RWPE1 (cell line): ENCODE measurements around the gene ITGAE.

Experiments
- CTCF ChIA-PET: fragments of 350-600 bp; sonication (Branson Sonifier 250); formaldehyde crosslinking; extraction: SDS; loops from one replicate; lab custom pipeline; 2021; lab: Yijun Ruan, JAX
- POLR2A ChIA-PET: fragments of 400-600 bp; formaldehyde crosslinking; extraction: SDS; loops from one replicate; lab custom pipeline; 2020; ENCODE audit warnings: antibody characterized with exemption; ENCODE audit not compliant: low non-redundant PET; lab: Yijun Ruan, JAX
- DNase-seq: peaks from one replicate; pipeline ENCODE4 v3.0.0; 2012; ENCODE audit warnings: low spot score
- H3K27ac ChIP-seq: fragments of 450-650 bp; 2 replicates; pipeline ENCODE4 v1.5.1; 2017
- TF ChIP-seq, protein P1 (sequence below): fragments of 450-650 bp; conservative IDR thresholded peaks from 2 replicates; pipeline ENCODE4 v1.5.1; 2017; ENCODE audit warnings: low read depth, mild to moderate bottlenecking

ITGAE gene

GRCh38 chr17:3751836-3752235, 49.2 kb downstream of the ITGAE start:
- ChIA-PET POLR2A (no interaction called here), CTCF (interaction anchor here (0.7 to 1.1 kb wide), 2 partner anchors 14 to 384 kb away, joined by 3 to 4 read pairs; no protein-coding TSS in a partner anchor)
- TF ChIP-seq, protein P1, sequence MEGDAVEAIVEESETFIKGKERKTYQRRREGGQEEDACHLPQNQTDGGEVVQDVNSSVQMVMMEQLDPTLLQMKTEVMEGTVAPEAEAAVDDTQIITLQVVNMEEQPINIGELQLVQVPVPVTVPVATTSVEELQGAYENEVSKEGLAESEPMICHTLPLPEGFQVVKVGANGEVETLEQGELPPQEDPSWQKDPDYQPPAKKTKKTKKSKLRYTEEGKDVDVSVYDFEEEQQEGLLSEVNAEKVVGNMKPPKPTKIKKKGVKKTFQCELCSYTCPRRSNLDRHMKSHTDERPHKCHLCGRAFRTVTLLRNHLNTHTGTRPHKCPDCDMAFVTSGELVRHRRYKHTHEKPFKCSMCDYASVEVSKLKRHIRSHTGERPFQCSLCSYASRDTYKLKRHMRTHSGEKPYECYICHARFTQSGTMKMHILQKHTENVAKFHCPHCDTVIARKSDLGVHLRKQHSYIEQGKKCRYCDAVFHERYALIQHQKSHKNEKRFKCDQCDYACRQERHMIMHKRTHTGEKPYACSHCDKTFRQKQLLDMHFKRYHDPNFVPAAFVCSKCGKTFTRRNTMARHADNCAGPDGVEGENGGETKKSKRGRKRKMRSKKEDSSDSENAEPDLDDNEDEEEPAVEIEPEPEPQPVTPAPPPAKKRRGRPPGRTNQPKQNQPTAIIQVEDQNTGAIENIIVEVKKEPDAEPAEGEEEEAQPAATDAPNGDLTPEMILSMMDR = no peak
- no peak for DNase-seq
- H3K27ac ChIP-seq = no peak overlapping the region

DNA sequence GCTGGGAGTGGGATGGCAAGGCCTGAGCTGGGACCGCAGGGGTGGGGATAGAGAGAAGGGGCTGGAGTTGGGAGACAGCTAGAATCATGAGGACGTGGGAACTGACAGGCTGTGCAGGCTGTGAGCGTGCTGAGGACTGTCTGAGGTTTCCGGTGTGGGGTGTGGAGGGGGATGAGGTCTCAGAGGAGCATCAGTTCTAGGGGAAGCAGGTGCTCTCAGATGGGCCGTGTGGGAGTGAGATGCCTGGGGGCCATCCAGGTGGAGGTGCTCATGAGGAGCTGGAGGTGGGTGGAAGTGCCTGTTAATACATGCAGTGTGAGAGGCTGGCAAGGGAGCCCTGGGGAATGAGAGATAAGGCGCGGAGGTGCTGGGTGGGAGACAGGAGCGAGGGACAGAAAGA, 50.1 kb downstream of the ITGAE start:
- H3K27ac ChIP-seq = no peak overlapping the region
- CTCF ChIA-PET = interaction anchor here (0.6 to 2.0 kb wide), 2 partner anchors 13 to 1331 kb away, joined by 5 to 13 read pairs; no protein-coding TSS in a partner anchor
- POLR2A ChIA-PET = no interaction called here
- TF ChIP-seq, protein P1 = no peak
- no peak for DNase-seq

DNA sequence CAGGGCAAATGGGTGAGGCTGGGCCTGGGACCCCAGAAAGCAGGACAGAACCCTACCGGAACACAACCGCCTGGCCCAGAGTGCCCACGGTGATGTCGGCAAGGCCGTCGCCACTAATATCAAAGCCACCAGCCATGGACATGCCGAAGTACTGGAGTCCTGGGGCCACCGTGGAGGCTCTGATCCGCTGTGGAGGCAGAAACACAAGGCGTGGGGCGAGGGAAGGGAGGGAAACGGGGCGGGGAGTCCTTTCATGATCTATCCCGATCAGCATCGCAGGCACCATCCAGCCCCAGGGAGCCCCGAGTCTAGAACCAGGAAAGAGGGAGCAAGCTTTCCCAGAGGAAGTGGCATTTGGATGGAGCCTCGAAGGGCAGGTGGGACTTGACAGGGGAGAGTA, 50.7 kb downstream of the ITGAE start:
- TF ChIP-seq, protein P1 = no peak
- no peak for DNase-seq
- ChIA-PET POLR2A (no interaction called here), CTCF (interaction anchor here (0.6 to 2.0 kb wide), 3 partner anchors 12 to 1331 kb away, joined by 3 to 13 read pairs (median 5); no protein-coding TSS in a partner anchor)
- no peak overlapping the region for H3K27ac ChIP-seq

- no peak overlapping the region for H3K27ac ChIP-seq
- ChIA-PET CTCF (no interaction called here), POLR2A (no interaction called here)
- TF ChIP-seq, protein P1 = no peak
- DNase-seq = no peak
Observed at GRCh38 chr17:3748576-3748975, 52.4 kb downstream of the ITGAE start.

DNA sequence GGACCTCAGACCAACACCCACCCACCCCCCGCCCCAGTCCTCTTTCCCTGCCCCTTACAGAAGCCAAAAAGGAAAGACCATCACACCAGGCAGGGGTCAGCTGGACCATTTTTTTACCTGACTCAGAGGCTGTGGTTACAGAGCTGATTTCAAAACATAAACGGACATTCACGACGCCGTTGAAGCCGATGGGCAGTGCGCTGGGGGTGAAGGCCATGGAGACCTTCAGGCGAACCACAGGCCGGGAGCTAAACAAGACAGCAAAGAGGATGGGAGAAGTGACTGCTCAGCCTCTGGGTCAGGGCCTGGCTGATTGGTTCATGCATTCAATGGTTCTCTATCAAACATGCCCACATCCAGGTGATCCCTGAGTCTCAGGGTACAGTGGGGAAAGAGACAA, 53.2 kb downstream of the ITGAE start:
- no peak overlapping the region for H3K27ac ChIP-seq
- no peak for DNase-seq
- ChIA-PET POLR2A (no interaction called here), CTCF (interaction anchor here (1.6 kb wide), 1 partner anchor 9 kb away, joined by 5 read pairs; no protein-coding TSS in a partner anchor)
- TF ChIP-seq, protein P1 = no peak

DNA sequence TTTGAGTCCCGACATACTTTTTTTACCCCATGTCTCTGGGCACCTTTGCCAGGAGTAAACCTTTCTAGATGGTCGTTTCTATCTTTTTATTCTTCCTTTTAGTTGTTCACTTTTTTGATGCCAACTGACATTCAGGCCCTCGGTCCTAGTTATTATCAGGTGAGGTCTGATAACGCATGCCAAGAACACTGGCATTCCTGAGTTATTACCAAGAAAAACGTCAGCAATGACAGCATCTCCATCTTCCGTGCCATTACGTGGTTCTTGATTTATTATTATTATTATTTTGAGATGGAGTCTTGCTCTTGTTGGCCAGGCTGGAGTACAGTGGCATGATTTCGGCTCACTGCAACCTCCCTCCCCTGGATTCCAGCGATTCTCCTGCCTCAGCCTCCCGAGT, 55.9 kb downstream of the ITGAE start:
- no peak overlapping the region for H3K27ac ChIP-seq
- TF ChIP-seq, protein P1 = no peak
- DNase-seq = no peak
- POLR2A ChIA-PET = no interaction called here
- CTCF ChIA-PET = no interaction called here

DNA sequence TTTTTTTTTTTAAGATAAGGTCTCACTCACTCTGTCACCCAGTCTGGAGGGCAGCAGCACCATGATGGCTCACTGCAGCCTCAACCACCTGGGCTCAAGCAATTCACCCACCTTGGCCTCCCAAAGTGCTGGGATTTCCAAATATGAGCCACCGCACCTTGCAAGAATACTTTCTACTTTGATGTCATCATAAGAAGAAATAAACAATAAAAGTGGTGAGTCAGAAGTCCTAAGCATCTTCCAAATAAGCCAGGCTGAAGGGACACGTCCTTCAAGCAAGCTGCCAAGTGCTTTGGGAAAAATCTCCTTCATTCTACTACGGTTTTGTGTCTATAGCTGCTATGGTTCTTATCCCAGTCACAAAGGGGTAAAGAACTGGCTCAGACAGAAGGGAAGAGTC, 57.0 kb downstream of the ITGAE start:
- H3K27ac ChIP-seq = no peak overlapping the region
- POLR2A ChIA-PET = no interaction called here
- DNase-seq = no peak
- CTCF ChIA-PET = no interaction called here
- TF ChIP-seq, protein P1 = no peak
